Measurements from ENCODE around the gene MFF.
A peak's percentile ranks its signal among the peaks of the same experiment; 100 is the strongest.
"Not testable (repeated sequence)": the region's sequence is repeated elsewhere in the genome, so short reads cannot be mapped to it uniquely, and the experiment has no call there.

MFF gene

GRCh38 chr2:227379095-227379494 lies 54.0 kb downstream of the MFF start, which contains the start of gene TM4SF20:
Gene TM4SF20, minus strand, starts transcription at chr2:227379306. Its CDS starts 38 bp downstream, at chr2:227379268.
- no peak within 1 kb of the TSS for H3K4me3 Mint-ChIP-seq
- H3K27ac Mint-ChIP-seq = no peak within 1 kb of the TSS
- H3K9me3 Mint-ChIP-seq = peaks cover 8% of the 10 kb centered on the region

GRCh38 chr2:227382241-227382835 lies 57.3 kb downstream of the MFF start:
- H3K9me3 Mint-ChIP-seq, H3K36me3 Mint-ChIP-seq, H3K27me3 Mint-ChIP-seq, ATAC-seq, H3K4me3 Mint-ChIP-seq: not testable (repeated sequence)
- peak overlapping the region; percentile 74 for H3K27ac Mint-ChIP-seq
- H3K4me1 Mint-ChIP-seq = peaks cover 21% of the 10 kb centered on the region

More at GRCh38 chr2:227379095-227379494, 54.0 kb downstream of the MFF start, which contains the start of gene TM4SF20:
- no peaks in the 10 kb centered on the region for H3K27me3 Mint-ChIP-seq
- no peaks in the 10 kb centered on the region for H3K4me1 Mint-ChIP-seq
- H3K36me3 Mint-ChIP-seq = no peaks in the 10 kb centered on the region
- ATAC-seq = no peak

DNA sequence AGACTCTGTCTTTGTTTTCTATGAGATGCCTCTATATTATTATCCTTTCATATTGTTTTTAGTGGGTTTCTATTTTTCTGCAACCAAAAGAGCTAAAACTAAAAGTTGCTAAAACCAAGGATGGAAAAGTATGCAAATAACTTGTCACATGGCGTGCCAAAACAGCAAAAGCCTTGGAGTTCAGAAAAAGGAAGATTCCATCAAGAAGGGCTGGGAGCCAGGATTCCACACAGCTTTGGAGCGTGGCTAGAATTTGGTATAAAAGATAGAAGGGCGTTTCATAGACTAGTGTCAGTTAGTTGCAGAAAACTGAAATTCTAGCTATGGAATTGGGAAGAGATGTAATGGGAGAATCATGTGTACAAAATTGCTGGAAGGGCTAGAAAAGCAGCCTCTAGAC lies 58.6 kb downstream of the MFF start:
- H3K4me1 Mint-ChIP-seq = peaks cover 26% of the 10 kb centered on the region
- peak overlapping the region; percentile 64 for H3K27ac Mint-ChIP-seq
- H3K27me3 Mint-ChIP-seq = no peaks in the 10 kb centered on the region
- peaks cover 8% of the 10 kb centered on the region for H3K9me3 Mint-ChIP-seq
- H3K4me3 Mint-ChIP-seq = no peak overlapping the region
- no peak for ATAC-seq
- no peaks in the 10 kb centered on the region for H3K36me3 Mint-ChIP-seq

GRCh38 chr2:227386630-227387029 lies 61.6 kb downstream of the MFF start:
- H3K27me3 Mint-ChIP-seq = no peaks in the 10 kb centered on the region
- H3K36me3 Mint-ChIP-seq = no peaks in the 10 kb centered on the region
- H3K4me3 Mint-ChIP-seq = no peak overlapping the region
- H3K4me1 Mint-ChIP-seq = peaks cover 26% of the 10 kb centered on the region
- peaks cover 8% of the 10 kb centered on the region for H3K9me3 Mint-ChIP-seq
- ATAC-seq = no peak
- H3K27ac Mint-ChIP-seq = peak overlapping the region; percentile 93

DNA sequence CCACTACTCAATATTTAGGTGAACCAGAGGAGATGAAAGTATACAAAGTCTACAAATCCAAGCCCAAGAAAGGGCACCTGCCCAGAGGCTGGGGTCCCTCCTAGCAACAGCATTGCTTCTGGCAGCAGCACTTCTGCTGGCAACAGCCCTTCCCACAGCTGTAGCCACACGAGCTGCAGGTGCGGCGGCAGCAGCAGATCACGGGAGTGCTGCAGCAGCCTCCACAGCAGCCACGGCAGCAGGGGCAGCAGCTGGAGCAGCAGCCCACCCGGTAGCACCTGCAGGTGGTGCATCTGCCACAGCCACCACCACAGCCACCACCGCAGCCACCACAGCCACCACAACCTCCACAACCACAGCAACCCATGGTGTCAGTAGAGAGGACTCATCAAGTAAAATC lies 62.5 kb downstream of the MFF start, which contains the start of gene SCYGR1:
SCYGR1 (minus strand) TSS at position 367 of the 400 bp plus-strand sequence; CDS start at position 367, 0 bp downstream.
- H3K36me3 Mint-ChIP-seq, H3K4me3 Mint-ChIP-seq, H3K27me3 Mint-ChIP-seq, ATAC-seq, H3K9me3 Mint-ChIP-seq: not testable (repeated sequence)
- peaks cover 26% of the 10 kb centered on the region for H3K4me1 Mint-ChIP-seq
- H3K27ac Mint-ChIP-seq = peak within 1 kb of the TSS; percentile 93

GRCh38 chr2:227388537-227389011 lies 63.5 kb downstream of the MFF start:
- Mint-ChIP-seq H3K27ac (peak overlapping the region; percentile 93), H3K9me3 (no peaks in the 10 kb centered on the region), H3K4me1 (peaks cover 33% of the 10 kb centered on the region), H3K36me3 (no peaks in the 10 kb centered on the region), H3K4me3 (no peak overlapping the region), H3K27me3 (no peaks in the 10 kb centered on the region)
- ATAC-seq = no peak

DNA sequence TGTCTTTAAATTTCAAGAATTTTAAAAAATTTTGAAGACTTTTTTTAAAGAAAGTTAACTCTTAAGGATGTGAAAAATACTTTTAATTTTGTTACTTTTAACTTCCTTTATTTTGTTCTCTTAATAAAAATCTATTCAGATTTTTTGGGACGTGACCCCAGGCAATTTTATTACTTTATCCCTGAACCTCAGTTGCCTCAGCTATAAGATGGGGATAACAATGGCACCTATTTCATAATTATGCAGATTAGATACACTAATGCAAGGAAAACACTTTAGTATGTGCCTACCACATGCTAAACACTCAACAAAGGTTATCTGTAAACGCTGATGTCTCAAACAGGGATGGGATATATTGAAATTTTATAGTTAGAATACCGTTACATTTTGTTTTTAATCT lies 64.2 kb downstream of the MFF start:
- Mint-ChIP-seq H3K4me3 (no peak overlapping the region), H3K36me3 (no peaks in the 10 kb centered on the region), H3K27me3 (no peaks in the 10 kb centered on the region), H3K9me3 (no peaks in the 10 kb centered on the region), H3K4me1 (peaks cover 36% of the 10 kb centered on the region), H3K27ac (no peak overlapping the region)
- no peak for ATAC-seq

GRCh38 chr2:227389661-227390060 lies 64.6 kb downstream of the MFF start:
- no peak overlapping the region for H3K27ac Mint-ChIP-seq
- H3K4me1 Mint-ChIP-seq = peaks cover 40% of the 10 kb centered on the region
- H3K27me3 Mint-ChIP-seq = no peaks in the 10 kb centered on the region
- H3K4me3 Mint-ChIP-seq = no peak overlapping the region
- H3K36me3 Mint-ChIP-seq = no peaks in the 10 kb centered on the region
- H3K9me3 Mint-ChIP-seq = no peaks in the 10 kb centered on the region
- ATAC-seq = no peak

GRCh38 chr2:227390468-227391256 lies 65.6 kb downstream of the MFF start:
- H3K36me3 Mint-ChIP-seq = no peaks in the 10 kb centered on the region
- no peak overlapping the region for H3K4me3 Mint-ChIP-seq
- H3K27ac Mint-ChIP-seq = no peak overlapping the region
- peaks cover 33% of the 10 kb centered on the region for H3K4me1 Mint-ChIP-seq
- H3K9me3 Mint-ChIP-seq = no peaks in the 10 kb centered on the region
- H3K27me3 Mint-ChIP-seq = no peaks in the 10 kb centered on the region
- ATAC-seq = no peak

GRCh38 chr2:227394401-227394800 lies 69.3 kb downstream of the MFF start:
- peaks cover 15% of the 10 kb centered on the region for H3K4me1 Mint-ChIP-seq
- no peaks in the 10 kb centered on the region for H3K27me3 Mint-ChIP-seq
- peak overlapping the region; percentile 46 for H3K27ac Mint-ChIP-seq
- ATAC-seq = peak; percentile 24
- no peak overlapping the region for H3K4me3 Mint-ChIP-seq
- no peaks in the 10 kb centered on the region for H3K9me3 Mint-ChIP-seq
- no peaks in the 10 kb centered on the region for H3K36me3 Mint-ChIP-seq

DNA sequence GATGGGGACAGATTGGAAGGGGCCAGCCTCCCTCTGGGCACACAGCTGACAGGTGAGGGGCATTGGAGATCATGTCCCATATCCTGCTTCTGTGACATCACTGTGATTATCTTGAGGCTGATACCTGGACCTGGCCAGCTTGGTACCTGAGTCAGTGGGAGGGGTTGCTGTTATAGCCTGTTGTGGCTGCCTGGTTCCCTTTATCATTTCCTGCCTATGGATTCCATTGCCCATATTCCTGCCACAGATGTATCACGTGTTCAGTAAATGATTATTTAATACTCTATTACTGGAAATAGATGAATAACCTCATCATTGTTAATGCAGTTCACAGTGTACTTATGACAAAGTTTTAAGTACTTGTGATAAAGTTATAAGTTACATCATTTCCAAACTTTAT lies 70.5 kb downstream of the MFF start:
- no peaks in the 10 kb centered on the region for H3K36me3 Mint-ChIP-seq
- H3K27ac Mint-ChIP-seq = no peak overlapping the region

DNA sequence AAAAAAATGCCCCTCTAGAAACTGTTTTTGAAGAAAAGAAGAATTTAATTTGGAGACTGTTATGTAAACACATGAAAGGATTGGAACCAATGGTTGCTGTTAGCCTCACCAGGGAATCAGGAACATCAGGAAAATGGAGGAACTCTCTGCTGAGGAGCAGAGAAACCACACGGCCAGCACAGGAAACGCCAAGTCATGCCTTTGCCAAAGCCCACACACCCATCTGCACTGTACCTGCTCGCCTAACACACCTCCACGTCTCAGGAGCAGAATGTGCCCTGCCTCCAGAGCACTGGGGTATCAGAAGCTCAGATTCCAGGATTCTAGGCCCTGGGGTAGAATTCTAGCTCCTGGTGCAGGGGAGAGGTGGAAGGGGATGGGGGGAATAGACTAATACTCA lies 72.5 kb downstream of the MFF start:
- ATAC-seq = no peak
- no peaks in the 10 kb centered on the region for H3K9me3 Mint-ChIP-seq
- H3K27me3 Mint-ChIP-seq = no peaks in the 10 kb centered on the region
- peaks cover 27% of the 10 kb centered on the region for H3K4me1 Mint-ChIP-seq
- H3K36me3 Mint-ChIP-seq = no peaks in the 10 kb centered on the region
- no peak overlapping the region for H3K27ac Mint-ChIP-seq
- no peak overlapping the region for H3K4me3 Mint-ChIP-seq

More for the DNA sequence above, 70.5 kb downstream of the MFF start:
- no peaks in the 10 kb centered on the region for H3K9me3 Mint-ChIP-seq
- ATAC-seq = no peak
- H3K4me1 Mint-ChIP-seq = peaks cover 22% of the 10 kb centered on the region
- no peak overlapping the region for H3K4me3 Mint-ChIP-seq
- H3K27me3 Mint-ChIP-seq = no peaks in the 10 kb centered on the region

DNA sequence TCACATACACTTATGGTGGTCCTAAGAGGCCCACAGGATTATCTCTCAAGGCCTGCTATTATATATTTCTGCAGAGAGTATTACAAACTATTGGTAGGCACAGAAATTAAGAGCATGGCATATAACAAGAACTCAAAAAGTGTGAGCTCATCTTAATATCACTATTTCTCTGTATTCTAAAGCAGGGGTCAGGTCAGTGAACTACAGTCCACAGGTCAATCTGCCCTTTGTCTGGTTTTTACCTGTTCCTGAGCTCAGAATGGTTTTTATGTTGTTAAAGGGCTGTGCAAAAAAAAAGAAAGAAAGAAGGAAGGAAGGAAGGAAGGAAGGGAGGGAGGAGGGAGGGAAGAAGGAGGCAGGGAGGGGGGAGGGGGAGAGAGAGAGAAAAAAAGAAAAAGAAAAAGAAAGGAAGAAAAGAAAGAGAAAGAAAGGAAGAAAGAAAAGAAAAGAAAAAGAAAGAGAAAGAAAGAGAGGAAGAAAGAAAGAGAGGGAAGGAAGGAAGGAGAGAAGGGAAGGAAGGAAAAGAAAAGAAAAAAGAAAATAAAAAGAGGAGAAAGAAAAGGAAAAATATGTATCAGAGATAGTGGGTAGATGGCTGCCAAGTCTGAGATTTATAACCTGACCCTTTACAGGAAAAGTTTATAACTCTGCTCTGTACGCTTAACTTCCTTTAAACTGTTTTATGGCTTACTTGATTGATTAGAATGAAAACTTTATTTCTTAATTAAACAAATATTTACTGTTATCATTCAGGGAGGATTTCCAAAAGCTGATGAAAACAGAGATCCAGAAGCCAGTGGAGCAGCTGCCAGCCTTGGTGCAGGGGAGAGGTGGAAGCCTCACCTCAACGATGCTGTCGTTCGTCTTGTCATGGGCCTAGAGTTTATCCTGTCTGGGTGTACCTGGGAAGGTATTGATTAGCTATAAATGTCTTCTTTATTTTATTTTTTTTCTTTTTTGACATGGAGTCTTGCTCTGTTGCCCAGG lies 73.9 kb downstream of the MFF start:
- Mint-ChIP-seq H3K9me3 (no peaks in the 10 kb centered on the region), H3K36me3 (no peaks in the 10 kb centered on the region), H3K27me3 (no peaks in the 10 kb centered on the region), H3K4me3 (no peak overlapping the region), H3K4me1 (peaks cover 18% of the 10 kb centered on the region), H3K27ac (no peak overlapping the region)
- no peak for ATAC-seq

DNA sequence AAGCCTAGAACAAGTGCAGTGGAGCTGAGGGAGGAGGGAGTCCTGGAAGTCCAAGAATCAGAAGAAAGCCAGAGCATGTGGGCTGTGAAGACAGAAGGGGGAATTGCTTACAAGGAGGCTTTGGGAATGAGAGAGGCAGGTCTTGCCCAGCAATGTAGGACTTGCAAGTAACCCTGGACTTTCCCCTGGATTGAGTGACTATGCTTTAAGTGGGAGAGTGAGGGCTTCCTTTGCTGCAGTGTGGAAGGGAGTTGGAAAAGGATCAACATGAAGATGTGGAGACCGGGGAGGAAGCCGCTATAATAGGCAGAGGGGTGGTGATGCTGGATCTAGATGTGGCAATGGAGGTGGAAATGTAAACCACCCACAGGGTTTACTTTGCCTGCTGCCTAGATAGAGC lies 76.5 kb downstream of the MFF start:
- Mint-ChIP-seq H3K36me3 (no peaks in the 10 kb centered on the region), H3K27ac (no peak overlapping the region), H3K27me3 (no peaks in the 10 kb centered on the region), H3K9me3 (no peaks in the 10 kb centered on the region), H3K4me1 (peaks cover 36% of the 10 kb centered on the region), H3K4me3 (no peak overlapping the region)
- no peak for ATAC-seq

DNA sequence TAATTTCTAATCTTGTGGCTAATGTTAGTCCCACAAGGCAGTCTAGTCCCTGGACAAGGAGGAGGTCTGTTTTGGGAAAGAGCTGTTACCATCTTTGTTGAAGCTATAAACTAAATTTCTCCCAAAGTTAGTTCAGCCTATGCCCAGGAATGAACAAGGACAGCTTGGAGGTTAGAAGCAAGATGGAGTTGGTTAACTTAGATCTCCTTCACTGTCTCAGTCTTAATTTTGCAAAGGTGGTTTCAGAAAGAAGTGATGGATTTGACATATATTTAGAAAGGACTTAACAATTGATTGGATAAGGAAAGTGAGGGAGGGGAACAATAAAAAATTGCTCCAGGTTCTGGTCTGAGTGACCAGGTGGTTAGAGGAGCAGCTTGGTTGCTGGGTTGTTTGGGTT lies 77.3 kb downstream of the MFF start:
- Mint-ChIP-seq H3K4me1 (peaks cover 42% of the 10 kb centered on the region), H3K4me3 (no peak overlapping the region), H3K9me3 (no peaks in the 10 kb centered on the region), H3K27ac (no peak overlapping the region), H3K36me3 (no peaks in the 10 kb centered on the region), H3K27me3 (no peaks in the 10 kb centered on the region)
- ATAC-seq = no peak
